Bronchial epithelial cell (primary cell): Measurements from ENCODE around the gene OR12D3. TPM values are rescaled to one million over a fixed set of nuclear protein-coding genes. Genes with fewer than 3 reads are reported as not detected.

Source experiments
- DNase-seq: peaks from one replicate; pipeline ENCODE4 v3.0.0-alpha.2; 2010; ENCODE audit warnings: low read depth
- FAIRE-seq: peaks from 2 replicates; lab custom pipeline; 2011; peaks lifted over from hg19 to GRCh38; lab: Jason Lieb, UNC
- H3K27me3 ChIP-seq: 2 replicates; pipeline ENCODE4 v1.5.1; 2011; ENCODE audit warnings: low read length; ENCODE audit not compliant: control insufficient read depth, insufficient read depth
- H3K36me3 ChIP-seq: 2 replicates; pipeline ENCODE4 v1.5.1; 2011; ENCODE audit warnings: low read length; ENCODE audit not compliant: control insufficient read depth, insufficient read depth
- H3K4me3 ChIP-seq: 2 replicates; pipeline ENCODE4 v1.5.1; 2011; ENCODE audit warnings: mild to moderate bottlenecking, low read depth, low read length, control low read depth
- total RNA-seq: library from RNA; depleted of rRNA; stranded (reverse); fragments of >200 nt; gene quantifications from 2 replicates; pipeline ENCODE4 v1.2.1, GENCODE V29; 2014
- TF ChIP-seq, protein P1 (sequence below): IDR thresholded peaks from 2 replicates; pipeline ENCODE4 v1.5.1; 2011; ENCODE audit warnings: mild to moderate bottlenecking, moderate library complexity, low read length, control low read depth, inconsistent platforms; ENCODE audit not compliant: insufficient read depth, severe bottlenecking

OR12D3 gene
- not detected in 2 replicates for total RNA-seq

DNA sequence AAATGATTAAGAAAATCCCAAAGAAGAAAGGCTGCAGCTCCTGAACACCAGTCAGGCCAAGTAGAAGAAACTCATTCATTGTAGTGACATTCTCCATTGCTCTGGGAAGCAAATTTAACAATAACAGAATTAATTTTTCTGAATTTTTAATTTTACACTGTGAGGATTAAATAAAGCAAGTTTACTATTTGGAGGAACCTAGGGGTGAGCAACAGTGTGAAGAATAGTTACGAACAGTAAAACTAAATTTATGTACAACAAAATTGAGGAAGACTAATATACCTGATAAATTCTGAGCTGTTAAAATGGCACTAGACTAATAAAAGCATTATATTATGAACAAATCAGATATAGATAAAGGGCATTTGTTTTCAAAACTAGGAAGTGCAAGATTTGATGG is at the start of gene OR12D3:
Gene OR12D3, minus strand, starts transcription at position 101 of the 400 bp plus-strand sequence. Its CDS starts 4 bp downstream, at position 97.
- DNase-seq (no peak), FAIRE-seq (no peak)
- no peaks in the 10 kb centered on the region for H3K36me3 ChIP-seq
- TF ChIP-seq, protein P1, sequence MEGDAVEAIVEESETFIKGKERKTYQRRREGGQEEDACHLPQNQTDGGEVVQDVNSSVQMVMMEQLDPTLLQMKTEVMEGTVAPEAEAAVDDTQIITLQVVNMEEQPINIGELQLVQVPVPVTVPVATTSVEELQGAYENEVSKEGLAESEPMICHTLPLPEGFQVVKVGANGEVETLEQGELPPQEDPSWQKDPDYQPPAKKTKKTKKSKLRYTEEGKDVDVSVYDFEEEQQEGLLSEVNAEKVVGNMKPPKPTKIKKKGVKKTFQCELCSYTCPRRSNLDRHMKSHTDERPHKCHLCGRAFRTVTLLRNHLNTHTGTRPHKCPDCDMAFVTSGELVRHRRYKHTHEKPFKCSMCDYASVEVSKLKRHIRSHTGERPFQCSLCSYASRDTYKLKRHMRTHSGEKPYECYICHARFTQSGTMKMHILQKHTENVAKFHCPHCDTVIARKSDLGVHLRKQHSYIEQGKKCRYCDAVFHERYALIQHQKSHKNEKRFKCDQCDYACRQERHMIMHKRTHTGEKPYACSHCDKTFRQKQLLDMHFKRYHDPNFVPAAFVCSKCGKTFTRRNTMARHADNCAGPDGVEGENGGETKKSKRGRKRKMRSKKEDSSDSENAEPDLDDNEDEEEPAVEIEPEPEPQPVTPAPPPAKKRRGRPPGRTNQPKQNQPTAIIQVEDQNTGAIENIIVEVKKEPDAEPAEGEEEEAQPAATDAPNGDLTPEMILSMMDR = no peak
- no peak within 1 kb of the TSS for H3K4me3 ChIP-seq
- no peaks in the 10 kb centered on the region for H3K27me3 ChIP-seq

DNA sequence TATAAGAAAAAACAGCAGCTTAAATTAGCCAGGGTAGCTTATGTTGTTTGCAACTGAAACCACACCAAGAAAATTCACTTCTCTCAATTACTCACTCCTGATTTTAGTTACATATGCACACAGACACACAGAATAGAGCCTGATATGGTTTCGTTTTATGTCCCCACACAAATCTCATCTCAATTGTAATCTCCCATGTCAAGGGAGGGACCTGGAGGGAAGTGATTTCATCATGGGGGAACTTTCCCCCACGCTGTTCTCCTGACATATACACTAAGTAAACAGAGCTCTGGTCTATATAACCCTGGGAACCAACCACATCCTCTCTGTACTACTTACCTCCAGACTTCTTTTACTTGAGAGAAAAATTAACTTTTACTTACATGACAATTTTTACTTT is 49.5 kb upstream of the OR12D3 start:
- H3K27me3 ChIP-seq = no peaks in the 10 kb centered on the region
- no peak for FAIRE-seq
- peak; percentile 37 for DNase-seq
- TF ChIP-seq, protein P1 = no peak
- H3K36me3 ChIP-seq = no peaks in the 10 kb centered on the region
- H3K4me3 ChIP-seq = no peak overlapping the region

DNA sequence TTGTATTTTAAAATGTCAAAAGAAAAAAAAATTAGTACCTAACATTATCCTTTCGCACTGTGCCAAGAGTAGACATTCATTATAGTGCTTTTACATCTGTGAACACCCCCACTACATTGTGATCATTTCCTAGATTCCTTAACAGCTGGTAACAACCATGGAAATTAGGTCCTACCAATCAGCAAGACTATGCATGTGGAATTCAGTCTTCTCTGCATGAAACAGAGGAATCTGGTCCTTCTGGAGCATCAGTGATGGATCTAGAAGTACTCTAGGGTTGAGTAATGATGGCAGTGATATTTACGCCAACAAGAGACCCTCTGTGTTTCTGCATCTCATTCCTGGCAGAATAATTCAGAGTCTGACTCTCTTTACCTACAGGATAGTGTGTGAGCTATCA is 49.1 kb upstream of the OR12D3 start:
- no peak for DNase-seq
- no peaks in the 10 kb centered on the region for H3K36me3 ChIP-seq
- TF ChIP-seq, protein P1 = no peak
- no peak overlapping the region for H3K4me3 ChIP-seq
- H3K27me3 ChIP-seq = no peaks in the 10 kb centered on the region
- no peak for FAIRE-seq

GRCh38 chr6:29419516-29419915 is 44.4 kb upstream of the OR12D3 start:
- DNase-seq = no peak
- Histone ChIP-seq H3K36me3 (no peaks in the 10 kb centered on the region), H3K4me3 (no peak overlapping the region), H3K27me3 (no peaks in the 10 kb centered on the region)
- TF ChIP-seq, protein P1 = no peak
- FAIRE-seq = no peak

GRCh38 chr6:29414588-29414987 is 39.5 kb upstream of the OR12D3 start, which contains the start of gene OR12D1:
Gene OR12D1 (plus strand): TSS chr6:29414928.
- FAIRE-seq (no peak), DNase-seq (peak; percentile 73)
- Histone ChIP-seq H3K27me3 (no peaks in the 10 kb centered on the region), H3K36me3 (no peaks in the 10 kb centered on the region), H3K4me3 (no peak within 1 kb of the TSS)
- TF ChIP-seq, protein P1 = peak; percentile 49

- DNase-seq (no peak), FAIRE-seq (no peak)
- Histone ChIP-seq H3K4me3 (no peak overlapping the region), H3K27me3 (no peaks in the 10 kb centered on the region), H3K36me3 (no peaks in the 10 kb centered on the region)
- TF ChIP-seq, protein P1 = no peak
Observed at GRCh38 chr6:29403801-29404200, 28.7 kb upstream of the OR12D3 start.
